Activated B cell treated with CpG ODN at 0.5 μM for 24 hours (primary cell): Measurements from ENCODE around the gene EYS. TPM values are rescaled to one million over a fixed set of nuclear protein-coding genes. Genes with fewer than 3 reads are reported as not detected.

Experiments
- ATAC-seq: fragments of 200-7000 bp; cut with Tn5 transposase; one replicate; pipeline ENCODE4 v1.10.0; 2021; ENCODE audit warnings: low read depth, mild to moderate bottlenecking, moderate library complexity
- CTCF ChIA-PET: fragments of 350-600 bp; sonication (Branson Sonifier 250); formaldehyde crosslinking; loops from one replicate; lab custom pipeline; 2021; ENCODE audit warnings: antibody characterized with exemption; lab: Charles Lee
- POLR2A ChIA-PET: fragments of 350-600 bp; sonication (Branson Sonifier 250); formaldehyde crosslinking; loops from one replicate; lab custom pipeline; 2021; ENCODE audit warnings: antibody characterized with exemption; lab: Charles Lee
- DNase-seq: peaks from one replicate; pipeline ENCODE4 v3.0.0; 2022
- H3K27ac Mint-ChIP-seq: one replicate; pipeline ENCODE4 v1.8.0; 2020; ENCODE audit warnings: mixed read lengths
- H3K27me3 Mint-ChIP-seq: one replicate; pipeline ENCODE4 v1.8.0; 2021; ENCODE audit warnings: mixed read lengths
- H3K36me3 Mint-ChIP-seq: one replicate; pipeline ENCODE4 v1.8.0; 2021; ENCODE audit warnings: low read depth, mixed read lengths
- H3K4me1 Mint-ChIP-seq: one replicate; pipeline ENCODE4 v1.8.0; 2021; ENCODE audit warnings: mixed read lengths
- H3K4me3 Mint-ChIP-seq: one replicate; pipeline ENCODE4 v1.8.0; 2020; ENCODE audit warnings: mild to moderate bottlenecking, mixed read lengths
- H3K9me3 Mint-ChIP-seq: one replicate; pipeline ENCODE4 v1.8.0; 2020; ENCODE audit warnings: mixed read lengths
- intact Hi-C: fragments of 100-400 bp; cut with micrococcal nuclease; formaldehyde crosslinking; loops from one replicate; pipeline ENCODE4 v1.15.1; 2024
- total RNA-seq: library from RNA; stranded (reverse); gene quantifications from 2 replicates; pipeline ENCODE4 v1.2.3, GENCODE V29; 2022
- TF ChIP-seq, protein P1 (sequence below): fragments of 200-600 bp; IDR thresholded peaks from one replicate; pipeline ENCODE4 v1.8.0; 2022; ENCODE audit warnings: antibody characterized with exemption, mild to moderate bottlenecking

The EYS gene
- total RNA-seq, 1 donor from 2014 or later = not detected

DNA sequence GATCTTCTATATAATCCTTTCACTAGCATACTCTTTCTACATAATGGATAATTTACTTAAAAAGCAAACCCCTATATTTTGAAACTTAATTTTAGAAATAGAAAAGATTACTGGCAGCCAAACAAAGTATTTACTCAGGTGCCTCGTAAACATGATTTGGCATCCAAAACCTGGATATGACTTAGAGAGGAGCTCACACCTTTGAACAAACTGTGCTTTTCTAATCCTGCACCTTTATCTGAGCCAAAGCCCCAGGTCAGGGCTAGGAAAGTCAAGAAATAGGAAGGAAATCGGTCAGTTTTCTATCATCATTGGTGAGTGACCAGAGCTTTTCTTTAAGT lies 1900.5 kb downstream of the EYS start:
- Mint-ChIP-seq H3K4me1 (no peaks in the 10 kb centered on the region), H3K27ac (no peak overlapping the region), H3K27me3 (no peaks in the 10 kb centered on the region), H3K9me3 (no peaks in the 10 kb centered on the region), H3K36me3 (no peaks in the 10 kb centered on the region), H3K4me3 (no peak overlapping the region)
- intact Hi-C loops = no loop called here
- no peak for DNase-seq
- ChIA-PET CTCF (no interaction called here), POLR2A (no interaction called here)
- TF ChIP-seq, protein P1, sequence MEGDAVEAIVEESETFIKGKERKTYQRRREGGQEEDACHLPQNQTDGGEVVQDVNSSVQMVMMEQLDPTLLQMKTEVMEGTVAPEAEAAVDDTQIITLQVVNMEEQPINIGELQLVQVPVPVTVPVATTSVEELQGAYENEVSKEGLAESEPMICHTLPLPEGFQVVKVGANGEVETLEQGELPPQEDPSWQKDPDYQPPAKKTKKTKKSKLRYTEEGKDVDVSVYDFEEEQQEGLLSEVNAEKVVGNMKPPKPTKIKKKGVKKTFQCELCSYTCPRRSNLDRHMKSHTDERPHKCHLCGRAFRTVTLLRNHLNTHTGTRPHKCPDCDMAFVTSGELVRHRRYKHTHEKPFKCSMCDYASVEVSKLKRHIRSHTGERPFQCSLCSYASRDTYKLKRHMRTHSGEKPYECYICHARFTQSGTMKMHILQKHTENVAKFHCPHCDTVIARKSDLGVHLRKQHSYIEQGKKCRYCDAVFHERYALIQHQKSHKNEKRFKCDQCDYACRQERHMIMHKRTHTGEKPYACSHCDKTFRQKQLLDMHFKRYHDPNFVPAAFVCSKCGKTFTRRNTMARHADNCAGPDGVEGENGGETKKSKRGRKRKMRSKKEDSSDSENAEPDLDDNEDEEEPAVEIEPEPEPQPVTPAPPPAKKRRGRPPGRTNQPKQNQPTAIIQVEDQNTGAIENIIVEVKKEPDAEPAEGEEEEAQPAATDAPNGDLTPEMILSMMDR = no peak
- ATAC-seq = no peak

DNA sequence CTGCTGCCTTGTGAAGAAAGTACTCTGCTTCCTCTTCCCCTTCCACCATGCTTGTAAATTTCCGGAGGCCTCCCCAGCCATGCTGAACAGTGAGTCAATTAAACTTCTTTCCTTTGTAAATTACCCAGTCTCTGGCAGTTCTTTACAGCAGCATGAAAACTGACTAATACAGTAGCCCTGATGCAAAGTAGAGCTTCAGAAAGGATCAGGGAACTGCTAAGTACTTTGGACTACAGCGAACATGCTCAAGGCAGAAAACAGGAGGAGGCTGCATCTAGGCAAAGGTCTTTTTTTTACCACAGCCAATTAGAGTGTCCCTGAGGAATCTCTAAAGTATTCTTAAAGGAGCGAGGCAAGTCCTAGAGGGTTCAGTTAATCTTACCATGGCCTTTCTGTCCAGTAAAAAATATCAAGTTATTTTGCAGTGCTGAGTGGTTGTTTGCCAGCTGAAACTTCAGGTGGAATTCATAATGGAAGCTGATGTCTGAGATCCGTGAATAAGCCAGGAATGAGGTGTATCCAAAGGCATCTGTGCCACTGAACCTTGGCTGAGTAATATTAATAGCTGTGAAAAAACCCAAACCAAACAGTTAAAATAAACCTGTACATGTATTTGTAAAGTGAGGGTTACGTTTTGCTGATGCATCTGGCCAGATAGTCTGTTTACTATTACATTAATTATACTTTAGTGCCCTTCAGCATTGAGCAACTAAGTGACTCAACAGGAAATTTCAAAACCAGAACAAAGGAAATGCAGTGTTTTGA lies 1901.0 kb downstream of the EYS start:
- Mint-ChIP-seq H3K27me3 (no peaks in the 10 kb centered on the region), H3K4me1 (no peaks in the 10 kb centered on the region), H3K4me3 (no peak overlapping the region), H3K9me3 (no peaks in the 10 kb centered on the region), H3K27ac (no peak overlapping the region), H3K36me3 (no peaks in the 10 kb centered on the region)
- DNase-seq (no peak), ATAC-seq (no peak)
- ChIA-PET CTCF (no interaction called here), POLR2A (no interaction called here)
- intact Hi-C loops = no loop called here
- TF ChIP-seq, protein P1 = no peak

DNA sequence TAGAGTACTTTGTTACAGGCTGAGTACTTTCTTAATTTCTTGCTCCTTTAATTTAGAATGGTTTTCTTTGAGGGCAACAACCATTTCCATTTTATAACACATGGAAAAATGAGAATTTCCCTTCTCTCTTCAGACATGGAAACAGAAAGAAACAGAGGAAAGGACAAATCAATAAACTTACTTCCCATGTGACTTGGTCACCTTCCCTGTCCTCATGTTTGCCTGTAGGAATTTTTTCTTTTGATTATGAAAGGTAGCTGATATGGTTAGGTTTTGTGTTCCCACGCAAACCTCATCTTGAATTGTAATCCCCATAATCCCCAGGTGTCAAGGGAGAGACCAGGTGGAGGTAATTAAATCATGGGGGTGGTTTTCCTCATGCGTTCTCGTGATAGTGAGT lies 1901.7 kb downstream of the EYS start:
- no peak for DNase-seq
- H3K27ac Mint-ChIP-seq = no peak overlapping the region
- POLR2A ChIA-PET = no interaction called here
- intact Hi-C loops = no loop called here
- H3K4me3 Mint-ChIP-seq = no peak overlapping the region
- H3K27me3 Mint-ChIP-seq = no peaks in the 10 kb centered on the region
- no peak for ATAC-seq
- H3K36me3 Mint-ChIP-seq = no peaks in the 10 kb centered on the region
- TF ChIP-seq, protein P1 = no peak
- H3K4me1 Mint-ChIP-seq = no peaks in the 10 kb centered on the region
- H3K9me3 Mint-ChIP-seq = no peaks in the 10 kb centered on the region
- CTCF ChIA-PET = no interaction called here

DNA sequence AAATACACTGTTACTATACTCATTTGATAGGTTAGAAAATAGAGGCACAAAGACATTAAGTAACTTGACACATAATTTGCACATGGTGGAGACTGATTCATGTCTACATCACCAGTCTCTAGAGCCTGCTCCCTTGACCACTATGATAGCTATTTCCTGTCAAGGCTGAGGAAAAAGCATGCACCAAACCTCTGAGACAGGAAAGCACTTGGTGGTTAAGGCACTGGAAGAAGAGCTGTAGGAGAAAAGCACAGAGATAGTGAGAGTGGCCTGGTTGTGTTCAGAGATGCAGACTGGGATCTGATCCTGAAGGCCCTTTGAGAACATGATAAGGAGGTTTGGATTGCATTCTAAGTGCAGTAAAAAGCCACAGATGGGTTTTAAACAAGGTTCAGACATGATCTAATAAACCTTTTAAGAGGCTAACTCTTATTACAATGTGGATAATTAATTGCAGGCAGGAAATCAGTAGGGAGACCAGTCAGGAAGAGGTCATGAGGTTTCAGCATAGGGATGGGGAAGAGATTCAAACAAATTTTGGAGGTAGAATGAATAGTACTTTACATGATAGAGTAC lies 1902.6 kb downstream of the EYS start:
- POLR2A ChIA-PET = no interaction called here
- no peaks in the 10 kb centered on the region for H3K36me3 Mint-ChIP-seq
- H3K9me3 Mint-ChIP-seq = no peaks in the 10 kb centered on the region
- no peak overlapping the region for H3K27ac Mint-ChIP-seq
- TF ChIP-seq, protein P1 = no peak
- ATAC-seq = no peak
- H3K27me3 Mint-ChIP-seq = no peaks in the 10 kb centered on the region
- no peak overlapping the region for H3K4me3 Mint-ChIP-seq
- intact Hi-C loops = no loop called here
- no peak for DNase-seq
- CTCF ChIA-PET = no interaction called here
- H3K4me1 Mint-ChIP-seq = no peaks in the 10 kb centered on the region

DNA sequence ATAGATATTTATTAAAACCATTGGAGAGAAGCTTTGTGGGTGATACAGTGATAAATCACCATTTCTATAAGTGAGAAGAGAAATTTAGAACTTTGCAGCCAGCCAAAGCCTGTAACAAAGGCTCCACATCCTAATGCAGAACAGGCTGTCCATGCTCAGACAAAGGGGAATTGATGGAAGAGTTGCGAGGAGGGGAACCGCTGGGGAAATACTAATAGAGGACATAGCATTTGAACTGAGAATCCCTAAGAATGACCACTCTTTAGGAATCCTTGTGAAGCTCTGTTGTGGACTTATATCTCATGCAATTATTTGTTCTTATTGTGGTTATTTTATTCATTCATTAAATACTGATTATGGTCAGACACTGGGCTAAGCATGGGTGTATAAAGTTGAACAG lies 1903.7 kb downstream of the EYS start:
- H3K27ac Mint-ChIP-seq = no peak overlapping the region
- TF ChIP-seq, protein P1 = no peak
- H3K4me3 Mint-ChIP-seq = no peak overlapping the region
- no peaks in the 10 kb centered on the region for H3K27me3 Mint-ChIP-seq
- no peaks in the 10 kb centered on the region for H3K9me3 Mint-ChIP-seq
- ChIA-PET POLR2A (no interaction called here), CTCF (interaction anchor here (1.2 kb wide), 1 partner anchor 450 kb away, joined by 6 read pairs; no protein-coding TSS in a partner anchor)
- H3K4me1 Mint-ChIP-seq = no peaks in the 10 kb centered on the region
- no peaks in the 10 kb centered on the region for H3K36me3 Mint-ChIP-seq
- intact Hi-C loops = no loop called here
- no peak for ATAC-seq
- DNase-seq = no peak
